HG03066 (cell line): ENCODE results near the gene PIK3C3.
A peak's percentile ranks its signal among the peaks of the same experiment; 100 is the strongest.
"Not testable (repeated sequence)": the region's sequence is repeated elsewhere in the genome, so short reads cannot be mapped to it uniquely, and the experiment has no call there.

Source experiments
- ATAC-seq: cut with Tn5 transposase; IDR thresholded peaks from one replicate; pipeline ENCODE4 v1.9.1; 2021; ENCODE audit warnings: low read depth; ENCODE audit not compliant: unreplicated experiment

The PIK3C3 gene

GRCh38 chr18:42011053-42011452 lies 56.0 kb downstream of the PIK3C3 start:
- peak; percentile 100 for ATAC-seq

GRCh38 chr18:42018831-42019230 lies 63.8 kb downstream of the PIK3C3 start:
- no peak for ATAC-seq

GRCh38 chr18:42024131-42024530 lies 69.1 kb downstream of the PIK3C3 start:
- ATAC-seq = no peak

DNA sequence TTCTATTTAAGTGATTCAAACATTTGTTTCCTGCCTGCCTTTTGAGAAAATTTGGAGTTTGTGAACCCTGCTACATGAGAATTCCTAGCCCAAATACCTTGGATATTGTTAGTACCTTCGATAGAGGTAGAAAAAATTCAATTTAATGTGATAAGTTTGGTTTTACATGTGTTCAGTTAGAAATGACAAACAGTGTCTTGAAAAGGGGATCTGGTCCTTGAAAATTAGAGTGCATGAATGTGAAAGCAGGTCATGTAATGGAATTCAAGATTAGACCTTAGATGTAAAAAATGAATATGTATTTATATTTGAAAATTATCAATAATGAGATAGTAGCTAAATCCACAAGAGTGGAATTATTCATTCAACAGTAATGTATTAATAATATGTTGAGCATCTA lies 70.5 kb downstream of the PIK3C3 start:
- ATAC-seq = peak; percentile 12

DNA sequence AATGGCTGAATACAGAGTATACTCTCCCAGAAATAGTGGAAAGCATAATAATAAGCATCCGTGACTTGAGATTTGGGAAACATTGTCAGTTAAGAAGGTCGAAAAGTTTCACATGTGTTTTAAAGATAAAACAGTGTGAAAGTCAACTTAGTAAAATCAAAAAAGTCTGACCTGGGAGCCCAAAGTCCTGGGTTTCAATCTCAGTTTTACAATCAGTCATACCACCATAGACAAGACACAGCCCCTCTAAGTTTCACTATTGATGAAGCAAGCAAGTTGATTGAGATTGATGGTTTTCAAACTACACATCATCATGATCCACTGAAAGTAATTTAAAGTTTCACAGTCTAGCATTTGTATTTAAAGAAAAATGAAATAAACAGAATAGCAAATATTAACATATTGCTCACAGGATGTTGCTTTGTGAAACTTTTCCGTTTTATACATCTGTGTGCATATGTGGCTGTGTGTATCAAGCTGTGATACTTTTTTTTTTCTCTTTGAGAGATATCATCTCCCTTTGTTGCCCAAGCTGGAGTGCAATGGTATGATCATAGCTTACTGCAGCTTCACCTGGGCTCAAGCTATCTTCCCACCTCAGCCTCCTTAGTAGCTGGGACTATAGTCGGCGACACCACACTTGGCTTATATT lies 71.1 kb downstream of the PIK3C3 start:
- ATAC-seq = peak; percentile 91

DNA sequence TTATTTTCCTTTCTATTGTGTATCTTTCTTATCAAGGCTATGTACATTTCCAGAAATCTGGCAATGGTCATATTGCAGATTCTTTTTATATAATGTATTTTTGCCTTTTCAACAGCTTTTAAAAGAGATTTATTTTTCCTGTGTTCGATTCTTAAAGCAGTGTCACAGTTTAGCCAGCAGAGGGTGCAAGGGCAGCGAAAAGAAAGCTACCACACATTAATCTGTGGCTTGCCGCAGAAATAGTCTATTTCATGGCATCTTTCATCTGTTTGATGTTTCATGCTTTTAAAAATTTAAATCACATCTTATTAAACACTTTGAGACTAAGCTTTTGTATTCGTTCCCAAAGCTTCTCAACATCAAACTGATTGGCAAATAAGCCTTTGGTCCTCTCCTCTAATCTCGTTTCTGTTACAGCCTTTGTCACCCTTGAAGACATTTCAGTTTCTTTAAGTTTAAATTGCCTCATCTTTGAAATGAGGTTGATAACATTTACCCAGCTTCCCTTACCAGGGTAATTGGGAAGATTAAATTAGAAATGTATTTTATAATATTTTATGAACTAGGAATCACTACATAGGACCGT lies 73.3 kb downstream of the PIK3C3 start:
- ATAC-seq = no peak

GRCh38 chr18:42029092-42029491 lies 74.1 kb downstream of the PIK3C3 start:
- ATAC-seq = no peak

GRCh38 chr18:42030586-42031182 lies 75.7 kb downstream of the PIK3C3 start:
- ATAC-seq = no peak

DNA sequence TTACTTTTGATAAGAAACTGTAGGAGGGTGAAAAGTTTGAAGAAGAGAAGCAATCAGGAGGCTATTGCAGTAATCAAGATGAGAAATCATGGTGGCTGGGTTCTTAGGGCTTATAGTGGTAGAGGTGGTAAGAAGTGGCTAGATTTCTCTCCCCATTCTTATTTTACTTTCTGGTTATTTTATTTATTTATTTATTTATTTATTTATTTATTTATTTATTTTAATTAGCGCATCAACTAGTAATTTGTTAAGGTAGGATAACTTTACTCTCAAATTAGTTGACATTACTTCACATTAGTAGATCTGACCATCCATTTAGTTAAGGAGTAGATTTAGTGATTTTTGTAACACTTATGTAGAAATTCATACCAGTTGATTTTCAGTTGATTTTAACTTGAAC lies 77.4 kb downstream of the PIK3C3 start:
- ATAC-seq = no peak

GRCh38 chr18:42033137-42033810 lies 78.2 kb downstream of the PIK3C3 start:
- ATAC-seq = no peak

DNA sequence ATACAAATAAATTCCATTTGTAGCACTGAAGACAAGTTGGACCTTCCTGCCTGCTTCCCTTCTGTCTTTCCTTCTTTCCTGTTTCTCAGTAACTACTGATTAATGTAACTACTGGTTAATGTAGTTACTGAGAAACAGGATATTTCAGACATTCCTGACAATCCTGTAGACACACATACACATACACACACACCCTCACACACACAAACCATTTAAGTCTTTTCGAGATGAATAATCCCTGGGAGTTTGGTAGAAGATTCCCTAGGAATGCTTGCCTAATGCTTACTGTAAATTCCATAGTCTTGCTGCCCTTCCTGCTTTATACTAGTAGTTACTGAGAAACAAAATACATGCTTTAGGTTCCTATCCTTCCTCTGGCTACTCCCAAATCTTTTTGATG lies 83.9 kb downstream of the PIK3C3 start:
- no peak for ATAC-seq

DNA sequence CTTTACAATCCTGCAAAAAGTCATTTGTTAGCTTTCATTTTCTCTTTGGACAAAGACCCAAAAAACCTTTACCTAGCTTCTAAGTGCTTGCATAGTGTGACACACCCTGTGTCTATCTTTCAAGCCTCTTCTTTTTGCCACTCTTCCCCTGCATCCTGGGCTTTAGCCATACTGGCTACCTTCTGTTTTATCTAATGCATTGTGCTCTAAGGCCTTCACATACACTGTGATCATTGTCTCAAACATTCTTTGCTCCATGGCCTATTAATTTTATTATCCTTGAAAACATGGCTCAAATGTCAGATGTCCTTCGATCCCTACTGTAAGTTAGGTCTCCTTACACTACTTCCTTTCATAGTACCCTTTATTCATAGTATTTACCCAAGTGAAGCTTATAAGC lies 84.4 kb downstream of the PIK3C3 start:
- ATAC-seq = no peak

DNA sequence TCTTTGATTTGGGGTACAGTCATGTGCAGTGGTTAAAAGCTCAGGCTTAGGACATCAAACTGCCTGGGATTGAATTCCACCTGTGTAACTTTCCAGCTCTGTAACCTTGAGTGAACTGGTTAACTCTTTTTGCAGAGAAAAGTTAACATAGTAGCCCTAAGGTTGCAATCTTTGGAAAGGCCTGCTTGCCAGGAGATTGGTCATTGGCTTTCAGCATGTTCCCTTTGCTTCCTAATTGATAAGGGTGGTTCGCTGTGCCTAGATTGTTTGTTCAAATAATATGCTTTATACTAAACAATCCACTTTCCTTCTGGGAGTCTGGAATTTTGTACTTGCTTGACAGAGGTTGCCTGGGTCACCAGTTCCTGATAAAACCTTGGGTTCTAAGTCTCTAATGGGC lies 86.8 kb downstream of the PIK3C3 start:
- no peak for ATAC-seq

- ATAC-seq = no peak
These were observed 90.3 kb downstream of the PIK3C3 start for GRCh38 chr18:42045346-42045745.

GRCh38 chr18:42047721-42048120 lies 92.7 kb downstream of the PIK3C3 start:
- no peak for ATAC-seq

DNA sequence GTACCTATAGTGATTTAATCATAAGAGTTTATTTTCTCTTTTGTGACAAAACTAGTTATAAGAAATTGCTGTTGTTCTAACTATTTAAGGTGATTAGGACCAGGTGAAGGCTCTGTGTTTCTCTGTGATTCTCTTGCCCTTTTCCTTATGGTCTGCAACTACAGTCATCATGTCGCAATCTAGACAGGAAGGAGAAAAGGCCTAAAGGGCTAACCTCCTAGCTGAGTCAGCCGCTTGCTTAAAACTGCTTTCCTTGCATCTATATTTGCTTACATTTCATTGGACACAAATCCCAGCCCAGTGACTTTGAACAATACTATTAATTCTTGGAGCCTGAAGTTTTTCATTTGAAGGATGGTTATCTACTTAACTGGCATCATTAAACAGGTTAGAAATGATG lies 93.1 kb downstream of the PIK3C3 start:
- no peak for ATAC-seq

DNA sequence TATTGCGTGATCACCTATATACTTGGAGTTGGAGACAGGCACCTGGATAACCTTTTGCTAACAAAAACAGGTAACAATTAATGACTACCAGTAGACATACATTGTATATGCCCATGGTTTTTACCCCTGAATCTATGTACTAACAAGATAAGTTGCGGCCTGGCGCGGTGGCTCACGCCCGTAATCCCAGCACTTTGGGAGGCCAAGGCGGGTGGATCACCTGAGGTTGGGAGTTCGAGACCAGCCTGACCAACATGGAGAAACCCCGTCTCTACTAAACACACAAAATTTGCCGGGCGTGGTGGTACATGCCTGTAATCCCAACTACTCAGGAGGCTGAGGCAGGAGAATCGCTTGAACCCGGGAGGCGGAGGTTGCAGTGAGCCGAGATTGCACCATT lies 94.5 kb downstream of the PIK3C3 start:
- not testable (repeated sequence) for ATAC-seq

GRCh38 chr18:42051411-42051810 lies 96.4 kb downstream of the PIK3C3 start:
- no peak for ATAC-seq

DNA sequence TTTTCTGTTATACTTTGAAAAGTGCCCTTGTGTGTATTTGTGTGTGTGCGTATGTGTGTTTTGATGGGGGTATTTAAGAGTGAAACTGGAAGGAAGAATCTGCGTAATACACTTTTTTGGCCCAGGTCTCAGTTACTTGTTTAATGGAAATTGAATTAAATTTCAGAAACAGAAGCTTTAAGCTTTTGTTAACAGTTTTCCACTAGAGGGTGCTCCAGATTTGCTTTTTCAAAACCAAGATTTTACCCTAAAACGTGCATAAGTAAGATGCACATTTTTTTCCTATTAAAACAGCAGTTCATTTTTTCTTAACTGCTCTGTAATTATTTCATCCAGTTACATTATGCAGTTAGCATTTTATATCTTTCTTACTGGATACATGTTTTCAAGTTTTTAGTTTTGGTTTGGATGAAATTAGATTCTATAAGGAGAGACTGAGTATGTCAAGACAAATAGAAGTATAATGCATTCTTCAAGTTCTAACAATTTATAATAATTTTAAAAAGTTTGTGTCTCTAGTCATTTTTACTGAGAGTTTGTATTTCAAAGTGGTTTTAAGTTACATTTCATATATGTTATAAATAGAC lies 97.2 kb downstream of the PIK3C3 start:
- no peak for ATAC-seq

DNA sequence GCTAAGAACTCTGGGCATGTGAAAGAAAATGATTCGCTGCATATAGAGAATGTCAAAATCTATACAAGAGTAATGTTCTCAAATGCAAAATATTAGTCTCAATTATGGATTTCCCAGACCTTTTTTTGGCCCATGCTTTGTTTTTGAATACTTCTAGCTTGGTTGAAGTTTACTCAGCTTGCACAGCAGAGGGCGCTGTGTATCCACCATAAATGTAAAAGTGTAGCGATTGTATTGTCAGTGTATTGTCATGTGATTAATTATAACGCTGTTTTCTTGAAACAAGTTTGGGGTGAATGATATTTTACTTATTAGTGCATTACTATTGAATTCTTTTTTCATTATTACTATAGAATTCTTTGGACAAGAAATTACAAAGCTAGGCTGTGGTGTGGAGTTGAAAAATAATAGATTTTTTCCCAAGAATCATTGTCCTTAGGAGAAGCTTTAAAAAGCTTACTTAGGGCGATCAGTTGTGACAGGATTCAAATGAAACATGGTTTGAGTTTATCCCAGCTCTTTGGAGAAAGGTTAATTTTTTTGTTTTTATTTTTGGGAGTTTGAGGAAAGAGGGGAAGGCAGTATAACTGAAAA lies 98.3 kb downstream of the PIK3C3 start:
- peak; percentile 92 for ATAC-seq

DNA sequence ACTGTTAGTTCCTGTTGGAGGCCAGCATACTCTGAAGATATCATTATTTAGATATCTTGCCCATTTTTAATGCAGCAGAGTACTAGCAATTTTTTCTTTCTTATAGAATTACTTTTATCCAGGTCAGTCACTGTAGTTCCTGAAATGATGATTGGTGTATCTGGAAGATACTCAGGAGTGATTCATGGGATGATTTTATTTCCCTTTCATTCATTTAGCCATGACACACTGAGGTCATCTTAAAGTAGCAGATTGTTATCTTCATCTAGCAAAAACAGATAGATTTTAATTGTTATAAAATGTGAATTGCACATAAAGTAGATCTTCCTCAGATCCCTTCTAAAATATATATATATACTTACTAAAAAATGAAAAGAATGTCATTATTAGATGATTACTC lies 109.1 kb downstream of the PIK3C3 start:
- no peak for ATAC-seq
